HG03064 (cell line): ENCODE data around the gene SYNJ2.
"Not testable (repeated sequence)": the region's sequence is repeated elsewhere in the genome, so short reads cannot be mapped to it uniquely, and the experiment has no call there.

ENCODE experiments used
- ATAC-seq: cut with Tn5 transposase; IDR thresholded peaks from one replicate; pipeline ENCODE4 v1.9.1; 2021; ENCODE audit warnings: low read depth; ENCODE audit not compliant: unreplicated experiment

The SYNJ2 gene, protein sequence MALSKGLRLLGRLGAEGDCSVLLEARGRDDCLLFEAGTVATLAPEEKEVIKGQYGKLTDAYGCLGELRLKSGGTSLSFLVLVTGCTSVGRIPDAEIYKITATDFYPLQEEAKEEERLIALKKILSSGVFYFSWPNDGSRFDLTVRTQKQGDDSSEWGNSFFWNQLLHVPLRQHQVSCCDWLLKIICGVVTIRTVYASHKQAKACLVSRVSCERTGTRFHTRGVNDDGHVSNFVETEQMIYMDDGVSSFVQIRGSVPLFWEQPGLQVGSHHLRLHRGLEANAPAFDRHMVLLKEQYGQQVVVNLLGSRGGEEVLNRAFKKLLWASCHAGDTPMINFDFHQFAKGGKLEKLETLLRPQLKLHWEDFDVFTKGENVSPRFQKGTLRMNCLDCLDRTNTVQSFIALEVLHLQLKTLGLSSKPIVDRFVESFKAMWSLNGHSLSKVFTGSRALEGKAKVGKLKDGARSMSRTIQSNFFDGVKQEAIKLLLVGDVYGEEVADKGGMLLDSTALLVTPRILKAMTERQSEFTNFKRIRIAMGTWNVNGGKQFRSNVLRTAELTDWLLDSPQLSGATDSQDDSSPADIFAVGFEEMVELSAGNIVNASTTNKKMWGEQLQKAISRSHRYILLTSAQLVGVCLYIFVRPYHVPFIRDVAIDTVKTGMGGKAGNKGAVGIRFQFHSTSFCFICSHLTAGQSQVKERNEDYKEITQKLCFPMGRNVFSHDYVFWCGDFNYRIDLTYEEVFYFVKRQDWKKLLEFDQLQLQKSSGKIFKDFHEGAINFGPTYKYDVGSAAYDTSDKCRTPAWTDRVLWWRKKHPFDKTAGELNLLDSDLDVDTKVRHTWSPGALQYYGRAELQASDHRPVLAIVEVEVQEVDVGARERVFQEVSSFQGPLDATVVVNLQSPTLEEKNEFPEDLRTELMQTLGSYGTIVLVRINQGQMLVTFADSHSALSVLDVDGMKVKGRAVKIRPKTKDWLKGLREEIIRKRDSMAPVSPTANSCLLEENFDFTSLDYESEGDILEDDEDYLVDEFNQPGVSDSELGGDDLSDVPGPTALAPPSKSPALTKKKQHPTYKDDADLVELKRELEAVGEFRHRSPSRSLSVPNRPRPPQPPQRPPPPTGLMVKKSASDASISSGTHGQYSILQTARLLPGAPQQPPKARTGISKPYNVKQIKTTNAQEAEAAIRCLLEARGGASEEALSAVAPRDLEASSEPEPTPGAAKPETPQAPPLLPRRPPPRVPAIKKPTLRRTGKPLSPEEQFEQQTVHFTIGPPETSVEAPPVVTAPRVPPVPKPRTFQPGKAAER (N-terminal part only)

DNA sequence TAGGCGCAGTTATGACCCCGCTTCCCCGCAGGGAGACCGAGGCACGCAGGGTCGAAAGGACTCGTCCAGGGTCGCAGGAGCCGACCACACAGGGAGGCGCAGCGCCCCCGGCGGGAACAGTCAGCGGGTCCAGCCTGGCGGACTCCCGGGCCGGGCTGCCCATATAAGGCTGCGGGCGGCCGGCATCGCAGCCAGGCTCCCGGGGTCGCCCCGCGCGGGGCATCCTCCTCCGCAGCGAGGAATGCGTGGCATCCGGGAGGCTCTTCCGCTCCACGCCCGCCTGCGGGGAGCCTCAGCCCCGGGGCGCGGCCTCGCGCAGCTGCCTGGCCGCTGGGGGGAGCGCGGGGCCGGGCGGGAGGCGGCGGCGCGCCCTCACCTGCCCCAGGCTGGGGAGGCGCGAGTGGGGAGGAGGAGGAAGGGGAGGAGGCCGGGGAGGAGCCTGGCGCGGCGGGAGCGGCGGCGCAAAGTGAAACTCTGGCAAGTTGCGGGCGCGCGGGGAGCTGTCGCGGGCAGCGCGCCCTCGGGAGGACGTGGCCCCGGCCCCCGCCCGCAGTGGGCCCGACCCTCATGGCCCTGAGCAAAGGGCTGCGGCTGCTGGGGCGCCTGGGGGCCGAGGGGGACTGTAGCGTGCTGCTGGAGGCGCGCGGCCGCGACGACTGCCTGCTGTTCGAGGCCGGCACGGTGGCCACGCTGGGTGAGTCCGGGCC lies at the start of gene SYNJ2:
Gene SYNJ2, plus strand, starts transcription at position 469 of the 707 bp plus-strand sequence. Its CDS starts 99 bp downstream, at position 568.
- peak; percentile 74 for ATAC-seq

DNA sequence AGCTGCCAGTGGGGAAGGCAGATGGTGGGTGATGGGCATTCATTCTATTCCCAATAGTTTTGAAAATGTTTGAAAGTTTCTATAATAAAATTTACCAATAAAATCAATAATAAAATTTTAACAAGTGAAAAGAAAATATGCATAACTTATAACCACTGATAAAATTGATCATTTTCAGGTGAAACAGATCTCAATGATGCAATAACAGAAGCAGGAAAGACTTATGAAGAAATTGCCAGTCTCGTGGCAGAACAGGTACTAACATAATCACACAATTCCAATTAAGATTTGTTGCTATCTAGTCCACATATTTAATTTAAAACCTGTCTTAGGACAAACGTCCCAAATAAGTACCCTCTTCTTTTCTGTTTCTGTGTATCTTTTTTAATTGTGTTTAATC lies 45.9 kb upstream of the SYNJ2 start:
- ATAC-seq: no peak

DNA sequence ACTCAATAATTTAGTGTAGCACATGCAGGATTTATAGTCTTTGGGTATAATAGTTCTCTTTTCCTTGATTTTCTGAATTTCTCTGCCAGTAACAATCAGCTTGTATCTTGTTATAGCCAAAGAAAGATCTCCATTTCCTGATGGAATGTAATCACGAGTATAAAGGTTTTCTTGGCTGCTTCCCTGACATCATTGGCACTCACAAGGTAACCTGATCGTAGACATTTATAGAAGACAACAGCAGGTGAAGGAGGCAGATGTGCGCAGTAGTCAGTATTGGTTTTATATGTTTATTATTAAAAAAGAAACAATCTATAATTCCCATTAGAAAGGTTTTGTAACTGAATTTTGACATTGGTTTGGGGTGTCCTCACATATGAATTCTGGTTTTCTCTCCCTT lies 44.3 kb upstream of the SYNJ2 start:
- no peak for ATAC-seq

DNA sequence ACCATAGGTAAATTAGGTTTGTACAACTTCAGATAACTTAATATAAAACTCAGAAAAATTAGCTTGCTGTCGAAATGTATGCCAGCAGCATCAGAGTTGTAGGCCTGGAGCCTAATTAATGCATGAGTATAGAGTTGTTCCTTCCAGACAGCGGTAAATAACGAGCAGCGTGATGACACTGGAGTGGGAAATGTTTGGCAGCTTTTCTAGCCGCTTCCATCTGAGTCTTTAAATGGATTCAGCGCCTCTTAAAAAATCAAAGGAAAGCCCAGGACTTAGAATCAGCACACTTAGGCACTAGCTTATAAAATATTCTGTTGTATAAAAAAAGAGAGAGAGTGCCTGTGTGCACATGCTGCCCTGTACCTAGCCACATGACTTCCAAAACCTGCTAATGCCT lies 43.7 kb upstream of the SYNJ2 start:
- ATAC-seq: no peak

DNA sequence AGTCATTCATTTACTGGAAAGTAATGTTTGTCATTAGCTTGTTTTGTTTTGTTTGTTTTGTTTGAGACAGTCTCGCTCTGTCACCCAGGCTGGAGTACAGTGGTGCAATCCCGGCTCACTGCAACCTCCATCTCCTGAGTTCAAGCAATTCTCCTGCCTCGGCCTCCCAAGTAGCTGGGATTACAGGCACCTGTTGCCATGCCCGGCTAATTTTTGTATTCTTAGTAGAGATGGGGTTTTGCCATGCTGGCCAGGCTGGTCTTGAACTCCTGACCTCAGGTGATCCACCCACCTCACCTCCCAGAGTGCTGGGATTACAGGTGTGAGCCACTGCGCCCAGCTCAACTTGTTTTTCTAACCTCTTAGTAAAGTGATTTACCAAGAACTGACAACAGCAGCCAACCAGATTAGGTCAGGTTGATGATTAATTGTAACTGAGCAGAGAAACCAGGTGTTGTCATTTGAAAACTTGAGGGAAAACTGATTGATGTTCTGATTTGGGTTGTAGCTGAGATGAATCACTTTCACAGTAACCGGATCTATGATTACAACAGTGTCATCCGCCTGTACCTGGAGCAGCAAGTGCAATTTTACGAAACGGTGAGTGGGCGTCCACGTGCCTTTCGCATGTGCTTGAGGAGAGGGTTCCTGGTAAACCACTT lies 41.2 kb upstream of the SYNJ2 start:
- not testable (repeated sequence) for ATAC-seq

DNA sequence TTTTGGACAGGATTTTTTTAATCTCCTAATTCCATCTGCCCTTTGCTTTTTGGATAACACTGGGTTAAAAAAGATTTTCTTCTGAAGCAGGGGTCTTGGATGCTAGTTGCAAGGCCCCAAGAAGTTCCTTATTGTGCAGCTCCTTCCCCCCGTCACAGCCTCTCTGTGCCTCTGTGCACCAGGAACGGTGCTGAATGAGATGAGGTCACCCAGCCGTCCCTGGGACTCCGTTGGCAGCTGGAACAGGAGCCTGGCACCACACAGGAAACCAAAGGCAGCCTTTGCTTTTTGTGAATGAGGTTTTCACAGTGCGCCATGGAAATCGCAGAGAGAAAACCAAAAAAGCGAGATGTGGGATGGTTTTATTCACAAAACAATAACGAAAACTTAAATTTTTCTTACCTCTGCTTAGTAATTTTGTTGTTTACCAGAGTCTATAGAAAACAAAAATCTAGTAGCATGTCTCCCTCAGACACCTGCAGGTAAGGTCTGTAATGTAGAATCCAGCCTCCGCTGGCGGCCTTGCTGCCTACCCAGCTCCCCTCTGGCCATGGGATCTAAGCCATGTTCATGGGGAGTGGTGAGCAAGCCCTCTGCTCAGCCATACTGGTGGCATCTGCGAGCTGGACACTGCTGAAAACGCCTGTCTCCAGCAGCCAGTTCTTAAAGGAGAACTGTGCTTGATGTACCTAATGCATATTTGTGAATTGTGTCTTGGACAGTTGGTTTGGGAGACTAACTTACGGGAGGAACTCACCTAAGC lies 40.4 kb upstream of the SYNJ2 start:
- no peak for ATAC-seq

DNA sequence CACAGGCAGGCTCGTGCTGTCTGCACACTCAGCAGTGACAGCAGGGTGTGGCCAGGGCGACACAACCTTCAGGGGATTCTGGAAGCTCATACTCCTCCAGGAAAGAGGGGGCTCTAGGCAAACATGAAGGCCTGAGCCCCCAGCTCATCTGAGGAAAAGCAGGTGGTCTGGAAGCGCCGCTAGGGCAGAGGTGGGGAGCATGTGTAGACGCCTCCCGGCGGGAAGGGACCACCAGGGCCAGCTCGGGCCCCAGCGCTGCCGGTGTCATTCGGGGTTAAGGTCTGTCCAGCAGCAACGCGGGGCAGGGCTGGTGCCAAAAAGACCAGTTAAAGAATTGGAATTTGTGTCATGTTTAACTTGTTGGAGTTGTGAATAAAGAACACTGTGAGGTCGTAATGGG lies 39.3 kb upstream of the SYNJ2 start:
- ATAC-seq: no peak

DNA sequence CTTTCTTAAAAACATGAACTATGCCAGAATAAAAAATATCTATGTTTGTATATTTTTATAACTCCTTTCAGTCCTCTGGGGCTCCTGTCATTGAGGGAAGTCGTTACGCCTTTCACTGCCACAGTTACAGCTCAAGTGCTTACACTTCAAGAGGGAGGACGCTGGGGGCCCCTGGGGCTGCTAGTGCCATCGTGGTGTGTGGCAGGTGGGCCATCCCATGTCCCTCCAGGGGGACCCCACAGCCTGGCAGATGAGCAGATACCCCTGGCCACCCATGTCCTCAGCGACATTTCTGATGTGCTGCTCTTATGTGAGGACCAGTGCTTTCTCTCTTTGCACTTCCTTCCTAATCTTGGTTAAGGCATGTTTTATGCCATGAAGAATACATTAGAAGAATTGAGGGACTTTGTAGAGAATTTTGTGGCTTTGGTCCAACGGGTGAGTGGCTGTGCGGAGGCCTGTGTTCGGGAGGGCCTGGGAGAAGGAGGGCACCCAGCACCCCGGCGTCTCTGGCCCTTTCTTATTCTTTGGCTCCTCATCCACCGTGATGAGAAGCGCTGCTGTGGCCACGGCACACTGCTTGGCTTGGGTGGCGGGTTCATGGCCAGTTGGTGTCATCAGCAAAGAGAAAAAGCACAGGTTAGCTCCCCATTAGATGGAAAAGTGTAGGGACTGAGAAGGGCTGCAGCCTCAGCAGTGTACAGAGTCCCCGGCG lies 38.3 kb upstream of the SYNJ2 start:
- ATAC-seq: no peak

DNA sequence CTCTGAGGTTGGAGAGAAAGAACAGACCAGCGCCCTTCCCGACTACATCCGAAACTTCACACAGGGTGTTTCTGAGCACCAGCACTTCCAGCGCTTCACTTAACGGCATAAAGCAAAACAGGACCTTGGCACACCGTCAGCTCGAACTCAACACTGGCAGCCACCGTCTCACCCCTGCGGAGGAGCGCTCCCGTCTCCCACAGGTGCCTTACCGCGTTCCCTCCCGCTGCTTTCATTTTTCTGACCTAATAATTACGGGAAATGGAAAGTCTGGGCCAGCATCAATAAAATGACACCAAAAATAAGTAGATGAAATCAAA lies 37.7 kb upstream of the SYNJ2 start:
- ATAC-seq: no peak

DNA sequence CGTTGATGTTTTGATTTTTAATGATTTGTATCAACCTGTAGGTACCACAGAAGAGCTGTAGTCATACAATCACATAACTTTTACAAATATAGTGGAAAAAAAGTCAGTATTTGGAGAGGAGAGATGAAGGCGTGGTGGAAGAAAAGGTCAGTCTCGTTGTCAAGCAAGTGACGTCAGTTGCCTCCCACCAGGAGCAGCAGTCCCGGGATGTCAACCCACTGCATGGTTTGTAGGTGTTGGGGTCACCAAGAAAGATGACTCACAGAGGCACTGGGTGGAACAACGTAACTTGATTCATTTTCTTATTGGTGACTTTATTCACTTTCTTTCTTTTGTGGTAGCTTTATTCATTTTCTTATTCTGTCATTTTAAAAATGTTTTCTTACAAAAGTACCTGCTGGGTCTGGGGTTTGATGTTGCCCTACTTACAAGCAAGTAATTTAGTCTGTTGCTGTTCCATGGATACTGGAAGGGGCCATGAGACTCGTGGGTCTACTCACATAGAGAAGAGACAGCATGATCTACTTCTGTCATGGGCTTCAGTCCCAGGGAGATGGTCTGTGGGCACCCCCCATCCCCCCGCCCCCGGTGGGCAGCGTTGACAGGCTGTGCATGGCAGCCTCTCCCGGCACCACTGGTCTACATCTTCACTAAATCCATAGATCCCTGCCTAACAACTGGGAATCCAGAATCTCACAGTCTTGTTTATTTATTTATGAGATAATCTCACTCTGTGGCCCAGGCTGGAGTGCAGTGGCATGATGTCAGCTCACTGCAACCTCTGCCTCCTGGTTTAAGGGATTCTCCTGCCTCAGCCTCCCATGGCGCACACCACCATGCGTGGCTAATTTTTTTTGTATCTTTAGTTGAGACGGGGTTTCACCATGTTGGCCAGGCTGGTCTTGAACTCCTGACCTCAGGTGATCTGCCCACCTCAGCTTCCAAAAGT lies 36.4 kb upstream of the SYNJ2 start:
- ATAC-seq: no peak

DNA sequence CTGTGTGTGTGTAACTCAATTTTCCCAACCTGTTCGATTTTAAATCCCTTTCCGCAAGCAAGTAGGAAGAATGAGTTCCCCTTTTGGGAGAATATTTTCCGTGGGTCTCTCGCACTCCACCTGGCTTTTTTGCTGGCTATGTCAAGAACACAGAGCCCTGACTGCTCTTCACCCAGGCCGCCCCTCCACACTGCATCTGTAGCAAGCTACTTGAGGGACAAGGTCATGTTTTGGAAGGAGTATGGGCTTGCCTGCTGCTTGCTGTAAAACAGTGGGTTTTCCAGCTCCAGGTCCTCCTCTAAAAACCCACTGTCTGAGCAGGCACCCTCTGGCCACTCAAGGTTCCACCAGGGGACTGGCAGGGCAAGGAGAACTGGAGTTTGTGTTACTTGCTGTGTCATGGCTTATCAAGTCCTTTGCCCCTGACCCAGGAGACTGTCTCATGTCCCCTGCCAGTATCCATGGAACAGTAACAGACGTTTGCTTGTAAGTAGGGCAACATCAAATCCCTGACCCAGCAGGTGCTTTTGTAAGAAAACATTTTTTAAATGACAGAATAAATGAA lies 35.5 kb upstream of the SYNJ2 start:
- no peak for ATAC-seq

DNA sequence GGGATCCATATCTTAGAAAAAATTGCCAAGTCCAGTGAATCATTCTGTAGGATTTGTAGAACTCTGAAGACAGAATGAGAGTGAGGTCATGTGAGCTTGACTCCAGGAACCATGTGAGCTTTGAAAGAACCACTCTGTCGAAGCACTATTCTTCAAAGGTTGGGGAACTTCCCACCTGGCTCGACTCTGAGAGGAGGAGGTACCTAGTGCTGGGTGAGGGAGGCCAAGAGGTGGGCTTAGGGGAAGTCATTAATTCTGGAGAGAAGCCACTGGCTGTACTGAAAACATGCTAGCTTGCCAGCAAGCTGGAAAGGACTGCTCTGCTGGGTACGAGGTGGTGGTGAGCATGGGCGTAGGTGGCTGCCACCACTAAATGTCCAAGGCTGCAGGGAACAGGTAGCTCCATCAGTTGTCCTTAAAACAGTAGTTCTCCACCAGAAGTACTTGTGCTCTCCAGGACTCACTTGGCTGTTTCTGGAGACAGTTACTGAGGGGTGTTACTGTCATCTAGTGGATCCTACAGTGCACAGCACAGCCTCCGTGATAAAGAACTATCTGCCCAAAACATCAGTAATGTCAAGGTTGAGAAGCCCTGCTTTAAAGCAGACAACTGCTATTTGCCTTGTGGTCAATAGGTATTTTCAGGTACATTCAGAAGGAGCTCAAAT lies 34.7 kb upstream of the SYNJ2 start:
- ATAC-seq: no peak

DNA sequence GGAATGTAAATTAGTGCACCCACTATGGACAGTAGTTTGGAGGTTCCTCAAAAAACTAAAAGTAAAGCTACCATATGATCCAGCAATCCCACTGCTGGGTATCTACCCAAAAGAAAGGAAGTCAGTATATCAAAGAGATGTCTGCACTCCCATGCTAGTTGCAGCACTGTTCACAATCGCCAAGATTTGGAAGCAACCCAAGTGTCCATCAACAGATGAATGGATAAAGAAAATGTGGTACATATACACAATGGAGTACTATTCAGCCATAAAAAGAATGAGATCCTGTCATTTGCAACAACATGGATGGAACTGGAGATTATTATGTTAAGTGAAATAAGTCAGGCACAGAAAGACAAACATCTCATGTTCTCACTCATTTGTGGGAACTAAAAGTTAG lies 30.8 kb upstream of the SYNJ2 start:
- ATAC-seq: not testable (repeated sequence)

DNA sequence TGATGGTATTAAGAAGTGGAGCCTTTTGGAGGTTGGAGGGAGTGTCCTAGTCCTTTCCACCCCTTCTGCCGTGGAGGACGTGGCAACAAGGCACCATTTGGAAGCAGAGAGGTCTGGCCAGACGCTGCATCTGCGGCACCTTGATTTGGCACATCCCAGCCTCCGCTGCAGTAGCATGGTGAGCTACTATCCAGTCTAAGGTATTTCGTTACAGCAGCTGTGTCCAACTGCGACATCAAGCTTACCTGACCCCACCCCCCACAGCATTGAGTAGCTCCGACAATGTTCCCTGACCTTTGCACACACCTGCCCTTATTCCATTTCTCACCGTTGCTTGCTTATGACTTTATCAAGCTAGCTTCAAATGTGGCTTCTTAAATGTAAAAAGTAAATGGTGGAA lies 29.8 kb upstream of the SYNJ2 start:
- no peak for ATAC-seq

DNA sequence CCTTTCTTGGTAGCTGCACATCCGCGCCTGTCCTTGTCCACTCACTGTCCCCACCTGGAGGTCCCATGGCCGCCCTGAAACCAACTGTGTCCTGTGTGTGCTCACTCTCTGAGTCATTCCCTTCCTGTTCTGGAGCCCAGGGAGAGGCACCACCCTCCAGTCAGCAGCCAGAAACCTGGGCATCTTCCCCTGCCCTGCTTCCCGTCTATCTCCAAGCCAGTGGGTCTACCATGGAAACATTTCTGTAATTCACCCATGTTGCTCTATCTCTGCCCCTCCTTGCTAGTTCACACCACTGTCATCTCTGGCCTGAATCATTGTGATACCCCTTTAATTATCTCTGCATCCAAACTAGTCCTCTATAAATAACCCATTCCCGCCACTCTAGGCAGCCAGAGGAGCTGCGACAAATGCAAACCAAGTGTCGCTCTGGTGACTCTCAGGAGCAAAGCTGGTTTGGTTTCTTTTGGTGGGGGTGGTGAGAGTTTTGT lies 28.8 kb upstream of the SYNJ2 start:
- ATAC-seq: no peak

DNA sequence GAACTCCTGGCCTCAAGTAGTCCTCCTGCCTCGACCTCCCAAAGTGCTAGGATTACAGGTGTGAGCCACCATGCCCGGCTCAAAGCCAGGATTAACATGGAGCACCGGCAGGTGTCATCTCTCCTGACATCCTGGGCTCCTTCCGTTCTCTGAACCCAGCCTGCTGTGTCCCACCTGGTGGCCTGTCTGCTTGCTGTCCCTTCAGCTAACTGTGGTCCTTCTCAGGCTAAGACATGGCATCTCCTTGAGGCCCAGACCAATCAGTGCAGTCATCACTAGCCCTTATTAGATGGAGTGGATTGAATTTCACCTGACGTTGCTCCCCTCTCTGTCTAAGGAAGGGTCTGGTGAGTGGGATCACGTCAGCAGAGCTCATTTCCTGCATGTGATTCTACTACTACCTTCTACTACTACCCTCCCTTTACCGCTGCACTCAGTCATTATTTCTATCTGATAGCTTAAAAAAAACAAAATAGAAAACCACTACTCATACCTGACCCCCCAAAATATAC lies 28.0 kb upstream of the SYNJ2 start:
- no peak for ATAC-seq
